ENCODE data around the gene MSRB3.

Gene MSRB3

DNA sequence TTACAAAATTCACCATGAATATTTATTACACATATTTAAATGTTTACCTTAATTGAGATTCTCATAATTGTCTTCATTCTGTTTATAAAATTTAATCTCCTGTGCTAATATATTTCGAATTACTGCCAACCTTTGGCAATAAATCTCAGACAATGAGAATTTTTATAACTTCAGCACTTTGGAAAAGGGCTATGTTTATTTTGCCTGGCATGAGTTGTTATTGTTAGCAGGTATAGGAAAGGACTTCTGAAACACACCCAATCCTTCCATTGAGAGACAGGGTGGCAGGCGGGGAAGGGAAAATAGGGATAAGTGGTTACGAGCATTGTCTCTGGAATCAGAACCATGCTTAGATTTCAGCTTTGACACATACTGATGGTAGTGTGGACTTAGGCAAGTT is 12.1 kb upstream of the MSRB3 start:
- TF ChIP-seq FOXP2 (optimal IDR thresholded peaks at IDR 0.05; ENCODE audit: borderline replicate concordance, extremely low read depth, extremely low read length, insufficient read depth) (no peak), POLR2AphosphoS5 (IDR thresholded peaks at IDR 0.05; ENCODE audit: low read depth, low read length) (no peak), TAF1 (IDR thresholded peaks at IDR 0.05; ENCODE audit: borderline replicate concordance, insufficient read depth, low read length) (no peak), SIN3A (IDR thresholded peaks at IDR 0.05; ENCODE audit: borderline replicate concordance, insufficient read depth, low read length) (no peak)
- TF ChIP-seq, protein P1, sequence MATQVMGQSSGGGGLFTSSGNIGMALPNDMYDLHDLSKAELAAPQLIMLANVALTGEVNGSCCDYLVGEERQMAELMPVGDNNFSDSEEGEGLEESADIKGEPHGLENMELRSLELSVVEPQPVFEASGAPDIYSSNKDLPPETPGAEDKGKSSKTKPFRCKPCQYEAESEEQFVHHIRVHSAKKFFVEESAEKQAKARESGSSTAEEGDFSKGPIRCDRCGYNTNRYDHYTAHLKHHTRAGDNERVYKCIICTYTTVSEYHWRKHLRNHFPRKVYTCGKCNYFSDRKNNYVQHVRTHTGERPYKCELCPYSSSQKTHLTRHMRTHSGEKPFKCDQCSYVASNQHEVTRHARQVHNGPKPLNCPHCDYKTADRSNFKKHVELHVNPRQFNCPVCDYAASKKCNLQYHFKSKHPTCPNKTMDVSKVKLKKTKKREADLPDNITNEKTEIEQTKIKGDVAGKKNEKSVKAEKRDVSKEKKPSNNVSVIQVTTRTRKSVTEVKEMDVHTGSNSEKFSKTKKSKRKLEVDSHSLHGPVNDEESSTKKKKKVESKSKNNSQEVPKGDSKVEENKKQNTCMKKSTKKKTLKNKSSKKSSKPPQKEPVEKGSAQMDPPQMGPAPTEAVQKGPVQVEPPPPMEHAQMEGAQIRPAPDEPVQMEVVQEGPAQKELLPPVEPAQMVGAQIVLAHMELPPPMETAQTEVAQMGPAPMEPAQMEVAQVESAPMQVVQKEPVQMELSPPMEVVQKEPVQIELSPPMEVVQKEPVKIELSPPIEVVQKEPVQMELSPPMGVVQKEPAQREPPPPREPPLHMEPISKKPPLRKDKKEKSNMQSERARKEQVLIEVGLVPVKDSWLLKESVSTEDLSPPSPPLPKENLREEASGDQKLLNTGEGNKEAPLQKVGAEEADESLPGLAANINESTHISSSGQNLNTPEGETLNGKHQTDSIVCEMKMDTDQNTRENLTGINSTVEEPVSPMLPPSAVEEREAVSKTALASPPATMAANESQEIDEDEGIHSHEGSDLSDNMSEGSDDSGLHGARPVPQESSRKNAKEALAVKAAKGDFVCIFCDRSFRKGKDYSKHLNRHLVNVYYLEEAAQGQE (IDR thresholded peaks at IDR 0.05; ENCODE audit: insufficient read depth in 1 of 2, low read depth in 2 of 2, low read length in 2 of 2), result no peak

DNA sequence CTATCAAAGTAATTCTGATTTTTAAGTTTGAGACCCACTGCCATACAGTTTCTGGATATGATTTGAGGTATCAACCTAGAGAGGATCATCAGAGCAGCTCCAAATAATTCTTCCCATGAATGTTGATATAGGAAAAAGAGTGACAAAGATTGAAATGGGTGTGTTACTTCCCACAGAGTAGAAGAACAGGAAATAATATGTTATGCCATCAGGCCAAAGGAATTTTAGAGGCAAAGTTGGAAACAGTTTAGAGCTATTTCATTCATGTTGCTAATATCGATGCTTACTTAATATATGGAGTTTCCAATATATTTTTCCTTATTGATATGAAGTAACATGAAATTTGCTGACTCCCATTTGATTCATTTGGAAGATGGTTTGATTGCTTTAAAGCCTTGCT is 8.9 kb upstream of the MSRB3 start:
- TF ChIP-seq FOXP2 (optimal IDR thresholded peaks at IDR 0.05; ENCODE audit: borderline replicate concordance, extremely low read depth, extremely low read length, insufficient read depth), result no peak
- no peak for TF ChIP-seq SIN3A (IDR thresholded peaks at IDR 0.05; ENCODE audit: borderline replicate concordance, insufficient read depth, low read length)
- no peak for TF ChIP-seq TAF1 (IDR thresholded peaks at IDR 0.05; ENCODE audit: borderline replicate concordance, insufficient read depth, low read length)
- TF ChIP-seq POLR2AphosphoS5 (IDR thresholded peaks at IDR 0.05; ENCODE audit: low read depth, low read length), result no peak
- TF ChIP-seq, protein P1 (IDR thresholded peaks at IDR 0.05; ENCODE audit: insufficient read depth in 1 of 2, low read depth in 2 of 2, low read length in 2 of 2), result no peak

DNA sequence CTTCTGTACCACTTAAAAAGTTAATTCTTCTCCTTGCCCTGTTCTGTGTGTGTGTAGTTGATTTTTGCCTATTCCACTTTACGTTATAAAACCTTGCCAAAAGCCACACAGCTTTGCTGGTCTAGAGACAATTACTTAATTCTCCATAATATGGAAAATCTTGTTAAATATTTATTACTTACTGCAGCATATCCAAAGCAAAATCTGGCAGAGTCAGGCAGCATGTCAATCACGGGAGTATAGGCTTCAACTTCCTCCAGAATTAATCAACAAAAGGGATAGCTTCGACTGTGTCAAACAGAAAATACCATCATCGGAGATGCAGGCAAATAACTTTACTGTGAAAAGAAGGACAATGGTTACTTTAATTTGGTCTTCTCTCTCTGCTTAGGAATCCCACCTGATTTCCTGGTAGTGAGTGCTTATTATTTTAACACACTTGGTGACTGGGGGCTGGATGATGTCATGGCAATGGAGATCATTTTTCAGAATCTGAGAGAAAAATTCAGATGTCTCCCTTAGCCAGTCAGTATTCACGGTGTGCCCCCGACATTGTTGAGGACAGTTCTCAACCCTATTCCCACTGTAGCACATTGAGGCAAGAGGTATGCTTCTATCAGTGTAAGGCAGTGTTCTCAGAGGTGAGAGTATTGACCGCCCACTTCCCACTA is 3.7 kb upstream of the MSRB3 start:
- TF ChIP-seq POLR2AphosphoS5 (IDR thresholded peaks at IDR 0.05; ENCODE audit: low read depth, low read length) (no peak), FOXP2 (optimal IDR thresholded peaks at IDR 0.05; ENCODE audit: borderline replicate concordance, extremely low read depth, extremely low read length, insufficient read depth) (no peak), SIN3A (IDR thresholded peaks at IDR 0.05; ENCODE audit: borderline replicate concordance, insufficient read depth, low read length) (no peak), TAF1 (IDR thresholded peaks at IDR 0.05; ENCODE audit: borderline replicate concordance, insufficient read depth, low read length) (no peak)
- TF ChIP-seq, protein P1 (IDR thresholded peaks at IDR 0.05; ENCODE audit: insufficient read depth in 1 of 2, low read depth in 2 of 2, low read length in 2 of 2), result no peak

DNA sequence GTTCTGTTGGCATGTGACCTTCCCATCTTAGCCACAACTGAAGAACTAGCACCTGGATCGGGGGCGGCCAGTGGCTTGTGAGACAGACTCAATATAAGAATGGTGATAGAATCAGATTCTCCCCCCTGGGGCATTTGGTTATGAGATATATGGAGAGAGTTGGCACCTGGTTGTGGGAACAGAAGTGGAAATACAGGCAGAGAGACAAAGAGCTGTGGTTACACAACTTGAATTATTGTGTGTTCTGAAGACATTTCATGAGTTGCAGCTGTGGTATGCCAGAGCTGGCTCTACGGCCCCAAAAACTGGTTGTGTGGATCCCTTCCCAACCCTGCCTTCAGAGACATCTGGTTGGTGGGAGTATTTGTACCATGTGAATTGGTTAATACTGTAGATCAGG is 2.9 kb upstream of the MSRB3 start:
- TF ChIP-seq TAF1 (IDR thresholded peaks at IDR 0.05; ENCODE audit: borderline replicate concordance, insufficient read depth, low read length) (no peak), SIN3A (IDR thresholded peaks at IDR 0.05; ENCODE audit: borderline replicate concordance, insufficient read depth, low read length) (no peak), FOXP2 (optimal IDR thresholded peaks at IDR 0.05; ENCODE audit: borderline replicate concordance, extremely low read depth, extremely low read length, insufficient read depth) (no peak)

DNA sequence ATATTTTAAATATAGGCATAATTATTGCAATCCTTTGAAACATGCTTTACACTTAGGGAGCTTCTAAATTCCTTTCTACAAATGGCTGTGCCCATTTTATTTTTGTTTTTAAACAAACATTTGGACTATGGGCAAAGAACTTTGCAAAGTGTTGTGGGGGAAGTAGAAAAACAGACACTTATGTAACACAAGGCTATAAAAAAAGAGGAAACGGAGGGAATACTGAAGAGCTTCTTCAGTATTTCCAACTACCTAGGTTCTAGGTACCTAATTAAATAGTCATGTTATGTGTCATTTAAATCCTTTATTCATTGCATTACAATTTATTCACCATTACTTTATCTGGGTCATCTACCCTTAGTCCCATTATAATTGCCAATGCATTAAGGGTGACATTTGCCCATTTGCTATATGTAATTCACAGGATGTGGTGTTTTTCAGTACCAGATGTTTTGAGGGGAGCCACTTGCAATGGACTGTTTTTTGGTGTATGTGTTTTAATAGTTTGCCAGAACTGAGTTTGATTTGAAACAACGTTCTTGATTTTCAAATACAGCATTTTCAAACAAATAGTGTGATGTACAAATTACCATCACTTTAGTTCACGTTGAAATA is 1.5 kb upstream of the MSRB3 start:
- TF ChIP-seq TAF1 (IDR thresholded peaks at IDR 0.05; ENCODE audit: borderline replicate concordance, insufficient read depth, low read length) (no peak), POLR2AphosphoS5 (IDR thresholded peaks at IDR 0.05; ENCODE audit: low read depth, low read length) (no peak), FOXP2 (optimal IDR thresholded peaks at IDR 0.05; ENCODE audit: borderline replicate concordance, extremely low read depth, extremely low read length, insufficient read depth) (no peak), SIN3A (IDR thresholded peaks at IDR 0.05; ENCODE audit: borderline replicate concordance, insufficient read depth, low read length) (no peak)
- TF ChIP-seq, protein P1 (IDR thresholded peaks at IDR 0.05; ENCODE audit: insufficient read depth in 1 of 2, low read depth in 2 of 2, low read length in 2 of 2), result no peak
